ENCODE measurements around the gene CMSS1.

- TF ChIP-seq CTCF (conservative IDR thresholded peaks at IDR 0.05; ENCODE audit: low read depth, low read length) (no peak), EZH2 (IDR thresholded peaks at IDR 0.05; ENCODE audit: borderline replicate concordance, low read depth, low read length, poor library complexity, severe bottlenecking) (no peak)
These were observed 63.5 kb downstream of the CMSS1 start for GRCh38 chr3:99881121-99881524.

Measured in A673 (cell line).